Measurements from ENCODE around the gene CDH26.

The CDH26 gene

GRCh38 chr20:60053818-60054190 lies 95.6 kb downstream of the CDH26 start:
- no peak for DNase-seq (ENCODE audit: low read depth)
- no peak overlapping the region for H3K4me3 ChIP-seq (ENCODE audit: low read depth, low read length)
- TF ChIP-seq CTCF (IDR thresholded peaks at IDR 0.05; ENCODE audit: insufficient read depth, low read depth, low read length, missing control alignments): no peak

GRCh38 chr20:60054716-60055634 lies 96.8 kb downstream of the CDH26 start:
- H3K4me3 ChIP-seq (ENCODE audit: low read depth, low read length): no peak overlapping the region
- DNase-seq (ENCODE audit: low read depth): no peak
- no peak for TF ChIP-seq CTCF (IDR thresholded peaks at IDR 0.05; ENCODE audit: insufficient read depth, low read depth, low read length, missing control alignments)

- no peak for TF ChIP-seq CTCF (IDR thresholded peaks at IDR 0.05; ENCODE audit: insufficient read depth, low read depth, low read length, missing control alignments)
- H3K4me3 ChIP-seq (ENCODE audit: low read depth, low read length): no peak overlapping the region
- DNase-seq (ENCODE audit: low read depth): peak; percentile 13
These were observed 97.5 kb downstream of the CDH26 start for GRCh38 chr20:60055740-60056139.

- H3K4me3 ChIP-seq (ENCODE audit: low read depth, low read length): no peak overlapping the region
- no peak for DNase-seq (ENCODE audit: low read depth)
- no peak for TF ChIP-seq CTCF (IDR thresholded peaks at IDR 0.05; ENCODE audit: insufficient read depth, low read depth, low read length, missing control alignments)
These were observed 98.3 kb downstream of the CDH26 start for GRCh38 chr20:60056407-60057122.

- TF ChIP-seq CTCF (IDR thresholded peaks at IDR 0.05; ENCODE audit: insufficient read depth, low read depth, low read length, missing control alignments): peak; percentile 80
- DNase-seq (ENCODE audit: low read depth): peak; percentile 63
- no peak overlapping the region for H3K4me3 ChIP-seq (ENCODE audit: low read depth, low read length)
These were observed 99.1 kb downstream of the CDH26 start for GRCh38 chr20:60057123-60057865.

- TF ChIP-seq CTCF (IDR thresholded peaks at IDR 0.05; ENCODE audit: insufficient read depth, low read depth, low read length, missing control alignments): no peak
- DNase-seq (ENCODE audit: low read depth): no peak
- H3K4me3 ChIP-seq (ENCODE audit: low read depth, low read length): no peak overlapping the region
These were observed 99.9 kb downstream of the CDH26 start for GRCh38 chr20:60057866-60058807.

All from GM12865 (cell line).